ENCODE measurements around the gene TRABD.

TRABD gene

GRCh38 chr22:50196256-50196655, 10.5 kb downstream of the TRABD start:
- Histone ChIP-seq H4K20me1 (ENCODE audit: insufficient read depth, low read length) (no peaks in the 10 kb centered on the region), H3K9me3 (ENCODE audit: low read length) (no peaks in the 10 kb centered on the region), H3K27ac (ENCODE audit: low read depth, low read length, poor library complexity, severe bottlenecking) (peak overlapping the region; percentile 100), H2AFZ (ENCODE audit: low read length) (no peak overlapping the region), H3K4me3 (ENCODE audit: low read depth, low read length, poor library complexity, severe bottlenecking) (no peak overlapping the region), H3K9me2 (ENCODE audit: low read depth, low read length) (no peaks in the 10 kb centered on the region), H3K4me2 (ENCODE audit: low read length) (peak overlapping the region; percentile 14; the same call in 1 of the 2 replicates), H3K79me2 (ENCODE audit: insufficient read depth, low read length) (no peaks in the 10 kb centered on the region), H3K27me3 (ENCODE audit: insufficient read depth, low read length) (no peaks in the 10 kb centered on the region), H3K4me1 (ENCODE audit: insufficient read depth, low read length, severe bottlenecking) (peaks cover 76% of the 10 kb centered on the region), H3F3A (ENCODE audit: insufficient read depth, low read length) (peaks cover 13% of the 10 kb centered on the region), H3K9ac (ENCODE audit: low read length) (no peak overlapping the region; the same call in 1 of the 2 replicates), H3K36me3 (ENCODE audit: insufficient read depth, low read length) (peaks cover 67% of the 10 kb centered on the region)
- TF ChIP-seq CTCF (IDR thresholded peaks at IDR 0.05; ENCODE audit: low read length) = 0 out of 2 replicates have a peak, but pooled peaks have one; percentile 5
- no peak for TF ChIP-seq EZH2 (IDR thresholded peaks at IDR 0.05; ENCODE audit: borderline replicate concordance, low read length)

- H3K4me3 ChIP-seq (ENCODE audit: low read depth, low read length, poor library complexity, severe bottlenecking) = no peak overlapping the region
- peaks cover 61% of the 10 kb centered on the region for H3K36me3 ChIP-seq (ENCODE audit: insufficient read depth, low read length)
- TF ChIP-seq EZH2 (IDR thresholded peaks at IDR 0.05; ENCODE audit: borderline replicate concordance, low read length) (no peak), CTCF (IDR thresholded peaks at IDR 0.05; ENCODE audit: low read length) (no peak)
- H3K27me3 ChIP-seq (ENCODE audit: insufficient read depth, low read length) = no peaks in the 10 kb centered on the region
- H2AFZ ChIP-seq (ENCODE audit: low read length) = no peak overlapping the region
- peaks cover 6% of the 10 kb centered on the region for H3F3A ChIP-seq (ENCODE audit: insufficient read depth, low read length)
- H3K9me2 ChIP-seq (ENCODE audit: low read depth, low read length) = no peaks in the 10 kb centered on the region
- no peaks in the 10 kb centered on the region for H4K20me1 ChIP-seq (ENCODE audit: insufficient read depth, low read length)
- no peaks in the 10 kb centered on the region for H3K9me3 ChIP-seq (ENCODE audit: low read length)
- peak overlapping the region; percentile 100 for H3K27ac ChIP-seq (ENCODE audit: low read depth, low read length, poor library complexity, severe bottlenecking)
- no peak overlapping the region for H3K4me2 ChIP-seq (ENCODE audit: low read length)
- no peak overlapping the region for H3K9ac ChIP-seq (ENCODE audit: low read length)
- H3K4me1 ChIP-seq (ENCODE audit: insufficient read depth, low read length, severe bottlenecking) = peaks cover 72% of the 10 kb centered on the region
- H3K79me2 ChIP-seq (ENCODE audit: insufficient read depth, low read length) = peaks cover 7% of the 10 kb centered on the region; the same call in 1 of the 2 replicates
Observed at GRCh38 chr22:50197000-50197800, 11.5 kb downstream of the TRABD start.

- no peak overlapping the region for H3K27ac ChIP-seq (ENCODE audit: low read depth, low read length, poor library complexity, severe bottlenecking)
- H3K4me2 ChIP-seq (ENCODE audit: low read length) = no peak overlapping the region
- TF ChIP-seq CTCF (IDR thresholded peaks at IDR 0.05; ENCODE audit: low read length) = no peak
- no peak for TF ChIP-seq EZH2 (IDR thresholded peaks at IDR 0.05; ENCODE audit: borderline replicate concordance, low read length)
- peaks cover 16% of the 10 kb centered on the region for H3K79me2 ChIP-seq (ENCODE audit: insufficient read depth, low read length)
- no peaks in the 10 kb centered on the region for H3K27me3 ChIP-seq (ENCODE audit: insufficient read depth, low read length)
- no peak overlapping the region for H3K4me3 ChIP-seq (ENCODE audit: low read depth, low read length, poor library complexity, severe bottlenecking)
- no peaks in the 10 kb centered on the region for H3K9me3 ChIP-seq (ENCODE audit: low read length)
- peaks cover 5% of the 10 kb centered on the region; the same call in 1 of the 2 replicates for H3F3A ChIP-seq (ENCODE audit: insufficient read depth, low read length)
- H4K20me1 ChIP-seq (ENCODE audit: insufficient read depth, low read length) = no peaks in the 10 kb centered on the region
- H2AFZ ChIP-seq (ENCODE audit: low read length) = no peak overlapping the region
- H3K9me2 ChIP-seq (ENCODE audit: low read depth, low read length) = no peaks in the 10 kb centered on the region
- H3K36me3 ChIP-seq (ENCODE audit: insufficient read depth, low read length) = peaks cover 67% of the 10 kb centered on the region
- no peak overlapping the region for H3K9ac ChIP-seq (ENCODE audit: low read length)
- peaks cover 72% of the 10 kb centered on the region for H3K4me1 ChIP-seq (ENCODE audit: insufficient read depth, low read length, severe bottlenecking)
Observed at GRCh38 chr22:50197856-50198623, 12.3 kb downstream of the TRABD start.
